ENCODE results near the gene ATXN7L2. TPM values are rescaled to one million over a fixed set of nuclear protein-coding genes. Genes with fewer than 3 reads are reported as not detected.

The ATXN7L2 gene
- total RNA-seq, 2 experiments from 2014 or later, result 11.8 to 13.1 TPM

GRCh38 chr1:109531380-109531779 is 47.7 kb downstream of the ATXN7L2 start:
- Histone ChIP-seq H3K27ac (ENCODE audit: low read depth in 1 of 2, low read length in 2 of 2) (no peak overlapping the region), H3K36me3 (ENCODE audit: insufficient read depth, low read length) (no peaks in the 10 kb centered on the region), H3K4me3 (ENCODE audit: low read length) (no peak overlapping the region), H3K27me3 (ENCODE audit: control insufficient read depth in 1 of 2, insufficient read depth in 2 of 2, low read length in 2 of 2) (no peaks in the 10 kb centered on the region), H3K4me1 (ENCODE audit: insufficient read depth, low read length) (peaks cover 35% of the 10 kb centered on the region), H3K9me3 (ENCODE audit: control insufficient read depth in 1 of 2, insufficient read depth in 1 of 2, low read length in 2 of 2) (no peaks in the 10 kb centered on the region)
- peaks cover 35% of the 10 kb centered on the region for H3K4me1 Mint-ChIP-seq (ENCODE audit: low read depth)
- ATAC-seq (ENCODE audit: poor library complexity) (no peak), DNase-seq (peak in 2 of 14 experiments; percentile 8 to 24)
- no peaks in the 10 kb centered on the region for H3K27me3 Mint-ChIP-seq
- H3K9me3 Mint-ChIP-seq, result no peaks in the 10 kb centered on the region
- no peaks in the 10 kb centered on the region for H3K36me3 Mint-ChIP-seq (ENCODE audit: low read depth)
- POLR2A ChIA-PET, result interaction anchor here (1.0 to 8.8 kb wide), 7 partner anchors 16 to 292 kb away, joined by 3 to 318 read pairs (median 15); partner anchors contain the start of genes AMIGO1, ATXN7L2, CYB561D1 and GNAI3
- intact Hi-C loops (cut with DNase I, micrococcal nuclease), result loop anchor here (1.0 to 5.0 kb wide), 3 partner anchors 14 to 704 kb away; partner anchors contain the start of gene PSMA5 (in 1 of the 2)
- CTCF ChIA-PET, result interaction anchor here (0.8 to 10.3 kb wide), 15 partner anchors 8 to 254 kb away, joined by 3 to 474 read pairs (median 9); partner anchors contain the start of genes AMIGO1, ATXN7L2, CYB561D1 and GNAI3
- peak overlapping the region; percentile 23 for H3K4me3 Mint-ChIP-seq
- TF ChIP-seq CTCF (IDR thresholded peaks at IDR 0.05), result no peak
- H3K27ac Mint-ChIP-seq, result peak overlapping the region; percentile 35

GRCh38 chr1:109531826-109532364 is 48.2 kb downstream of the ATXN7L2 start:
- peak overlapping the region; percentile 84 for H3K4me3 Mint-ChIP-seq
- H3K9me3 ChIP-seq (ENCODE audit: control insufficient read depth in 1 of 2, insufficient read depth in 1 of 2, low read length in 2 of 2), result no peaks in the 10 kb centered on the region
- no peak for TF ChIP-seq CTCF (IDR thresholded peaks at IDR 0.05)
- no peaks in the 10 kb centered on the region for H3K36me3 Mint-ChIP-seq (ENCODE audit: low read depth)
- no peak for ATAC-seq (ENCODE audit: poor library complexity)
- CTCF ChIA-PET, result interaction anchor here (0.8 to 10.3 kb wide), 23 partner anchors 9 to 419 kb away, joined by 3 to 474 read pairs (median 7); partner anchors contain the start of genes AMIGO1, ATXN7L2, CYB561D1 and GNAI3
- H3K36me3 ChIP-seq (ENCODE audit: insufficient read depth, low read length), result no peaks in the 10 kb centered on the region
- peak overlapping the region; percentile 37 for H3K4me3 ChIP-seq (ENCODE audit: low read length)
- H3K27ac Mint-ChIP-seq, result peak overlapping the region; percentile 35
- peak in 1 of 14 experiments; percentile 6 for DNase-seq
- H3K9me3 Mint-ChIP-seq, result no peaks in the 10 kb centered on the region
- POLR2A ChIA-PET, result interaction anchor here (0.6 to 8.8 kb wide), 10 partner anchors 8 to 292 kb away, joined by 3 to 318 read pairs (median 4); partner anchors contain the start of genes AMIGO1, ATXN7L2, CYB561D1 and GNAI3
- H3K27ac ChIP-seq (ENCODE audit: low read depth in 1 of 2, low read length in 2 of 2), result no peak overlapping the region
- peaks cover 35% of the 10 kb centered on the region for H3K4me1 Mint-ChIP-seq (ENCODE audit: low read depth)
- no peaks in the 10 kb centered on the region for H3K27me3 Mint-ChIP-seq
- H3K27me3 ChIP-seq (ENCODE audit: control insufficient read depth in 1 of 2, insufficient read depth in 2 of 2, low read length in 2 of 2), result no peaks in the 10 kb centered on the region
- intact Hi-C loops (cut with DNase I, micrococcal nuclease), result loop anchor here (1.0 to 5.0 kb wide), 11 partner anchors 15 to 705 kb away; partner anchors contain the start of genes PSMA5 (in 2 of the 2) and CYB561D1 (in 1 of the 2)
- H3K4me1 ChIP-seq (ENCODE audit: insufficient read depth, low read length), result peaks cover 35% of the 10 kb centered on the region

GRCh38 chr1:109532365-109533136 is 48.8 kb downstream of the ATXN7L2 start:
- Histone ChIP-seq H3K4me3 (ENCODE audit: low read length) (peak overlapping the region; percentile 37), H3K27me3 (ENCODE audit: control insufficient read depth in 1 of 2, insufficient read depth in 2 of 2, low read length in 2 of 2) (no peaks in the 10 kb centered on the region), H3K36me3 (ENCODE audit: insufficient read depth, low read length) (no peaks in the 10 kb centered on the region), H3K4me1 (ENCODE audit: insufficient read depth, low read length) (peaks cover 35% of the 10 kb centered on the region), H3K9me3 (ENCODE audit: control insufficient read depth in 1 of 2, insufficient read depth in 1 of 2, low read length in 2 of 2) (no peaks in the 10 kb centered on the region), H3K27ac (ENCODE audit: low read depth in 1 of 2, low read length in 2 of 2) (no peak overlapping the region)
- peak overlapping the region; percentile 84 for H3K4me3 Mint-ChIP-seq
- DNase-seq (peak; percentile 83 to 95 (median 92)), ATAC-seq (ENCODE audit: poor library complexity) (peak; percentile 92)
- TF ChIP-seq CTCF (IDR thresholded peaks at IDR 0.05), result peak; percentile 78
- H3K36me3 Mint-ChIP-seq (ENCODE audit: low read depth), result no peaks in the 10 kb centered on the region
- CTCF ChIA-PET, result interaction anchor here (0.5 to 10.3 kb wide), 39 partner anchors 9 to 919 kb away, joined by 3 to 474 read pairs (median 4); partner anchors contain the start of genes AHCYL1, AMIGO1, ATXN7L2 and CYB561D1
- intact Hi-C loops (cut with DNase I, micrococcal nuclease), result loop anchor here (1.0 to 5.0 kb wide), 11 partner anchors 30 to 705 kb away; partner anchors contain the start of genes PSMA5 (in 2 of the 2) and CYB561D1 (in 1 of the 2)
- POLR2A ChIA-PET, result interaction anchor here (0.6 to 8.8 kb wide), 14 partner anchors 9 to 319 kb away, joined by 3 to 318 read pairs (median 3); partner anchors contain the start of genes AMIGO1, ATXN7L2, CYB561D1 and GNAI3
- H3K27me3 Mint-ChIP-seq, result no peaks in the 10 kb centered on the region
- no peaks in the 10 kb centered on the region for H3K9me3 Mint-ChIP-seq
- H3K4me1 Mint-ChIP-seq (ENCODE audit: low read depth), result peaks cover 35% of the 10 kb centered on the region
- peak overlapping the region; percentile 29 for H3K27ac Mint-ChIP-seq
